ENCODE results near the gene KCND2. TPM values are rescaled to one million over a fixed set of nuclear protein-coding genes. Genes with fewer than 3 reads are reported as not detected.

KCND2 gene
- total RNA-seq, 2 donors from 2014 or later: 0.11 to 0.12 TPM

DNA sequence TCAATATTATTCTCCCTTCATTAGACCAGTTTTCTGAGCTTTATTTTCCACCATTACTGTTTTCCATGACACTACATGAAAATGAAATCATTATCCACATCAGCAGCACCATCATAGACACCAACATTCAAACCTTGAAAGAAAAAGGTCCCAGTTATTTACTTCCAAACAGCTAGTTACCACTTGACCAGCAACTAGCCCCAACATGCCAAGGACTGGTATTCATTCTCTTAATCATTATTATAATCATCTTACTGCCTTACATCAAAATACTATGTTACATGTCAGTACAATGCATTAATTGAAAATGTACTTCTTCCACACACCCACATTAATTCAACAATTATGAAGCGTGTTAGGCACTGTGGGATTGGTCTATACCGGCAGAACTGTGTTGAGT is 385.5 kb downstream of the KCND2 start:
- no peak overlapping the region for H3K27ac ChIP-seq
- H3K4me3 ChIP-seq: no peak overlapping the region
- TF ChIP-seq, protein P1, sequence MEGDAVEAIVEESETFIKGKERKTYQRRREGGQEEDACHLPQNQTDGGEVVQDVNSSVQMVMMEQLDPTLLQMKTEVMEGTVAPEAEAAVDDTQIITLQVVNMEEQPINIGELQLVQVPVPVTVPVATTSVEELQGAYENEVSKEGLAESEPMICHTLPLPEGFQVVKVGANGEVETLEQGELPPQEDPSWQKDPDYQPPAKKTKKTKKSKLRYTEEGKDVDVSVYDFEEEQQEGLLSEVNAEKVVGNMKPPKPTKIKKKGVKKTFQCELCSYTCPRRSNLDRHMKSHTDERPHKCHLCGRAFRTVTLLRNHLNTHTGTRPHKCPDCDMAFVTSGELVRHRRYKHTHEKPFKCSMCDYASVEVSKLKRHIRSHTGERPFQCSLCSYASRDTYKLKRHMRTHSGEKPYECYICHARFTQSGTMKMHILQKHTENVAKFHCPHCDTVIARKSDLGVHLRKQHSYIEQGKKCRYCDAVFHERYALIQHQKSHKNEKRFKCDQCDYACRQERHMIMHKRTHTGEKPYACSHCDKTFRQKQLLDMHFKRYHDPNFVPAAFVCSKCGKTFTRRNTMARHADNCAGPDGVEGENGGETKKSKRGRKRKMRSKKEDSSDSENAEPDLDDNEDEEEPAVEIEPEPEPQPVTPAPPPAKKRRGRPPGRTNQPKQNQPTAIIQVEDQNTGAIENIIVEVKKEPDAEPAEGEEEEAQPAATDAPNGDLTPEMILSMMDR (IDR thresholded peaks at IDR 0.05): no peak
- DNase-seq (ENCODE audit: low spot score): no peak
- H3K27me3 ChIP-seq: no peaks in the 10 kb centered on the region
- H3K4me1 ChIP-seq: no peaks in the 10 kb centered on the region
- no peaks in the 10 kb centered on the region for H3K36me3 ChIP-seq
- H3K9me3 ChIP-seq: no peaks in the 10 kb centered on the region

DNA sequence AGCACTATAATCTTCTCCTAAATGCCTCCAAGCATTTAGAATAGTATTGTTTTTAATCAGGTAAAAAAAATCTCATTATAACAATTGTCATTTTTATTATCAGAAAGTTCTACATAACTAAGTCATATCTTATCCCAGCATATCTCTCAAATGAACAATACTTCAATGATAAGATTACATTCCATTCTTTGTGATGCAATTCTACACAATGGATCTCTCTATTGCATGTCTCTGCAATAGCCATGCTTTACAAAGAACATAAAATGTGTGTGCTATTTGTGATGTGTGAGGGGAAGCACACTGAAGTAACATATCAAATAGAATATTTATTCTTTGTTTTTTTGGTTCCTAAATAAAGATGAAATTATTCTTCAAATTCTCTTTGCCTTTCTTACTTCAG is 389.3 kb downstream of the KCND2 start:
- H3K4me1 ChIP-seq: no peaks in the 10 kb centered on the region
- H3K36me3 ChIP-seq: no peaks in the 10 kb centered on the region
- no peaks in the 10 kb centered on the region for H3K27me3 ChIP-seq
- H3K9me3 ChIP-seq: no peaks in the 10 kb centered on the region
- no peak overlapping the region for H3K27ac ChIP-seq
- DNase-seq (ENCODE audit: low spot score): no peak
- TF ChIP-seq, protein P1 (IDR thresholded peaks at IDR 0.05): no peak
- no peak overlapping the region for H3K4me3 ChIP-seq

DNA sequence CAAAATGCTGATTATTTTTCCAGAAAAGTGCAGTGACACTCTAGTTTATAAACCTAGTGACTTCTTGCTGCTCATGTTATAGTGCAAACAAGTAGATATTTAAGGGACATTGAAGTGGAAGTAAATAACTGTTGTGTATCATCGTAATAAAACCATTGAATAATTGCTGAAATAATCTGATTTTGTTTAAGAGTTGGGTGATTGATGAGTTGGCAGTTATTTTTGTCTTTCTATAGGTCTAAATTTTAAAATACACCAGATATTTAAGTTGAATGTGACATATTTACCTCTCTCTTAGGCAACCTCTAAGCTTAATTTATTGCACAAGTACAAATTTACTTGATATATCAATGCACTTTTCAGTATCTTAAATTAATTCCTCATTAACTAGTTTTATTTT is 392.1 kb downstream of the KCND2 start:
- Histone ChIP-seq H3K36me3 (no peaks in the 10 kb centered on the region), H3K27me3 (no peaks in the 10 kb centered on the region), H3K27ac (no peak overlapping the region), H3K4me3 (no peak overlapping the region), H3K9me3 (no peaks in the 10 kb centered on the region), H3K4me1 (no peaks in the 10 kb centered on the region)
- TF ChIP-seq, protein P1 (IDR thresholded peaks at IDR 0.05): no peak
- no peak for DNase-seq (ENCODE audit: low spot score)

DNA sequence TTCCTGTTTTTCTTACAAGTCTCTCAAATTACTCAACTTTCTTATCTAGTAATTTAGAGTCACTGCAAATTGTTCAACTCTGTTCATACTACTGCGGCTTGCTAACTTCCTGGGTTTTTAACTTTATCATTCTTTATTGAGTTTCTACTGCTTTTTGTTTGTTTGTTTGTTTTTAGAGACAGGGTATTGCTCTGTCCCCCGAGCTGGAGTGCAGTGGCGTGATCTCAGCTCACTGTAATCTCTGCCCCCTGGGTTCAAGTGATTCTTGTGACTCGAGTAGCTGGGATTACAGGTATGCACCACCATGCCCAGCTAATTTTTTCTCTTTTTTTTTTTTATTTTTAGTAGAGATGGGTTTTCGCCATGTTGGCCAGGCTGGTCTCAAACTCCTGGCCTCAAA is 402.1 kb downstream of the KCND2 start:
- DNase-seq (ENCODE audit: low spot score): no peak
- Histone ChIP-seq H3K27ac (no peak overlapping the region), H3K9me3 (no peaks in the 10 kb centered on the region), H3K36me3 (no peaks in the 10 kb centered on the region), H3K4me3 (no peak overlapping the region), H3K4me1 (no peaks in the 10 kb centered on the region), H3K27me3 (no peaks in the 10 kb centered on the region)
- TF ChIP-seq, protein P1 (IDR thresholded peaks at IDR 0.05): no peak

DNA sequence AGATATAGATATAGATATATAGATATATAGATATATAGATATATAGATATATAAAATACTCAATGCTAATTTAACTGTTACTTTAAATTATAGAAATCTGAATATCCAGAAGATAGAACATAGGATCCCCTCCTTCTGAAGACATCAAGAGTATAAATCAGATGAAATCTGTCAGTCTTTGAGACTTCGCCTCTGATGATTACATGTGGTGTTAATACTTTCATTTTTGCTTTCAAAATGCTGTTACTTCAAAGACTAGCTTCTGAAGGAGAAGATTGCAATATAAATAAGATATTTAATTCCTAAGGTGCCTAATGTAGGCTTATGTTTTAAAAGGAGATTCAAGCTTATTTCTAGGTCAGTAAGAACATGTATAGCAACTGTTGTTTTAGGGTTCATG is 404.6 kb downstream of the KCND2 start:
- TF ChIP-seq, protein P1 (IDR thresholded peaks at IDR 0.05): no peak
- Histone ChIP-seq H3K36me3 (no peaks in the 10 kb centered on the region), H3K27me3 (no peaks in the 10 kb centered on the region), H3K27ac (no peak overlapping the region), H3K9me3 (no peaks in the 10 kb centered on the region), H3K4me1 (no peaks in the 10 kb centered on the region), H3K4me3 (no peak overlapping the region)
- no peak for DNase-seq (ENCODE audit: low spot score)

DNA sequence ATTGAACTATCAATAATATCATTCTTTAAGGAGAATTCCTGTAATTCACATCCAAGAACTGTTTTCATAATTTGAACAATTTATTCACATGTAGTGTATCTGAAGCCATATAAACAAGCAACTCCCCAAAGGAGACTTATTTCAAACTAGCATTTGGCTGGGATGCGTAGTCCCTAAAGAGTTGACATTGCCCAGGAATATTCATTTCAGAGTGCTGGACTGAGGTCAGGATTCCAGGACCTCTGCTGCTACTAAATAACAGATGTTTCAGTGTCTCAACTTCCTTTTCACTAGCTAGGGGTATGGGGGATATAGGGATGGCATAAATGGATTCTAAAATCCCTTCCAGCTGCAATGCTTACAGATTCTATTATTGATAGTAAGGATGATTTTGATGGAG is 408.0 kb downstream of the KCND2 start:
- Histone ChIP-seq H3K27ac (no peak overlapping the region), H3K9me3 (no peaks in the 10 kb centered on the region), H3K27me3 (no peaks in the 10 kb centered on the region), H3K4me1 (no peaks in the 10 kb centered on the region), H3K4me3 (no peak overlapping the region), H3K36me3 (no peaks in the 10 kb centered on the region)
- no peak for DNase-seq (ENCODE audit: low spot score)
- TF ChIP-seq, protein P1 (IDR thresholded peaks at IDR 0.05): no peak

Data from right atrium auricular region (tissue), 2 donors.